Karpas-422 (cell line): Measurements from ENCODE around the gene CRYGS. TPM values are rescaled to one million over a fixed set of nuclear protein-coding genes. Genes with fewer than 3 reads are reported as not detected.

ENCODE experiments used
- total RNA-seq: library from RNA; depleted of rRNA; stranded (reverse); fragments of >200 nt; shearing (Covaris generic); gene quantifications from 2 replicates; pipeline ENCODE4 v1.2.3, GENCODE V29; 2014; ENCODE audit warnings: low replicate concordance; rRNA removed

CRYGS gene
- total RNA-seq, 1 experiment from 2014 or later, result 18.4 TPM

Other genes with a start within 250 kb of the CRYGS start
- 0.04 and 0.14 TPM in 2 replicates for gene DGKG, start 182.1 kb downstream of the CRYGS start, total RNA-seq
- gene TBCCD1, start 23.0 kb upstream of the CRYGS start, total RNA-seq, result 20.6 and 38.7 TPM in 2 replicates
- 103 and 127 TPM in 2 replicates for gene DNAJB11, start 26.3 kb upstream of the CRYGS start, total RNA-seq
- not detected in 2 replicates for gene AHSG, start 68.7 kb upstream of the CRYGS start, total RNA-seq
- not detected in 2 replicates for gene FETUB, start 96.0 kb upstream of the CRYGS start, total RNA-seq
- not detected in 2 replicates for gene HRG, start 121.6 kb upstream of the CRYGS start, total RNA-seq
- gene KNG1, start 173.0 kb upstream of the CRYGS start, total RNA-seq, result not detected in 2 replicates
- 541 and 657 TPM in 2 replicates for gene EIF4A2, start 239.2 kb upstream of the CRYGS start, total RNA-seq